Skeletal muscle satellite cell (primary cell): ENCODE measurements around the gene FNBP1L.

Experiments used
- H3K27me3 ChIP-seq: 2 replicates; pipeline ENCODE4 v1.7.0; 2013; ENCODE audit warnings: low read length; ENCODE audit not compliant: control insufficient read depth, insufficient read depth
- H3K36me3 ChIP-seq: 2 replicates; pipeline ENCODE4 v1.7.0; 2013; ENCODE audit warnings: mild to moderate bottlenecking, control low read depth, low read length; ENCODE audit not compliant: insufficient read depth
- H3K4me1 ChIP-seq: 2 replicates; pipeline ENCODE4 v1.7.0; 2013; ENCODE audit warnings: low read length; ENCODE audit not compliant: control insufficient read depth, insufficient read depth
- H3K4me2 ChIP-seq: 2 replicates; pipeline ENCODE4 v1.7.0; 2013; ENCODE audit warnings: mild to moderate bottlenecking, low read length
- H3K4me3 ChIP-seq: 2 replicates; pipeline ENCODE4 v1.7.0; 2013; ENCODE audit warnings: low read length
- H3K9ac ChIP-seq: 2 replicates; pipeline ENCODE4 v1.7.0; 2013; ENCODE audit warnings: mild to moderate bottlenecking, low read depth, low read length, moderate library complexity
- H3K9me3 ChIP-seq: replicated peaks from 2 replicates; pipeline ENCODE4 v1.7.0; 2013; ENCODE audit warnings: mild to moderate bottlenecking, control low read depth, low read length

Gene FNBP1L

GRCh38 chr1:93434088-93434487 is 13.8 kb upstream of the FNBP1L start:
- no peaks in the 10 kb centered on the region for H3K4me1 ChIP-seq
- H3K9me3 ChIP-seq, result no peaks in the 10 kb centered on the region
- no peak overlapping the region for H3K4me2 ChIP-seq
- H3K9ac ChIP-seq, result no peak overlapping the region
- H3K27me3 ChIP-seq, result peaks cover 27% of the 10 kb centered on the region
- H3K4me3 ChIP-seq, result no peak overlapping the region
- H3K36me3 ChIP-seq, result no peaks in the 10 kb centered on the region

GRCh38 chr1:93434987-93435386 is 12.9 kb upstream of the FNBP1L start:
- Histone ChIP-seq H3K9me3 (no peaks in the 10 kb centered on the region), H3K36me3 (no peaks in the 10 kb centered on the region), H3K9ac (no peak overlapping the region), H3K27me3 (peaks cover 27% of the 10 kb centered on the region), H3K4me2 (no peak overlapping the region), H3K4me3 (no peak overlapping the region), H3K4me1 (no peaks in the 10 kb centered on the region)

- no peak overlapping the region for H3K4me3 ChIP-seq
- H3K9me3 ChIP-seq, result no peaks in the 10 kb centered on the region
- no peaks in the 10 kb centered on the region for H3K4me1 ChIP-seq
- no peak overlapping the region for H3K9ac ChIP-seq
- peaks cover 27% of the 10 kb centered on the region for H3K27me3 ChIP-seq
- no peak overlapping the region for H3K4me2 ChIP-seq
- H3K36me3 ChIP-seq, result no peaks in the 10 kb centered on the region
These were observed 12.5 kb upstream of the FNBP1L start for GRCh38 chr1:93435443-93435842.

- no peak overlapping the region for H3K9ac ChIP-seq
- no peaks in the 10 kb centered on the region for H3K4me1 ChIP-seq
- no peak overlapping the region for H3K4me3 ChIP-seq
- H3K4me2 ChIP-seq, result no peak overlapping the region
- H3K36me3 ChIP-seq, result no peaks in the 10 kb centered on the region
- H3K27me3 ChIP-seq, result peaks cover 27% of the 10 kb centered on the region
- H3K9me3 ChIP-seq, result no peaks in the 10 kb centered on the region
These were observed 11.4 kb upstream of the FNBP1L start for GRCh38 chr1:93436496-93436895.

GRCh38 chr1:93437976-93438605 is 9.8 kb upstream of the FNBP1L start:
- Histone ChIP-seq H3K9ac (no peak overlapping the region), H3K4me1 (no peaks in the 10 kb centered on the region), H3K4me3 (no peak overlapping the region), H3K9me3 (no peaks in the 10 kb centered on the region), H3K4me2 (peak overlapping the region; percentile 7), H3K36me3 (no peaks in the 10 kb centered on the region), H3K27me3 (peaks cover 21% of the 10 kb centered on the region)

- Histone ChIP-seq H3K27me3 (peaks cover 16% of the 10 kb centered on the region), H3K9me3 (no peaks in the 10 kb centered on the region), H3K36me3 (no peaks in the 10 kb centered on the region), H3K4me3 (no peak overlapping the region), H3K4me2 (no peak overlapping the region), H3K4me1 (no peaks in the 10 kb centered on the region), H3K9ac (no peak overlapping the region)
These were observed 9.2 kb upstream of the FNBP1L start for GRCh38 chr1:93438716-93439115.

GRCh38 chr1:93440272-93440671 is 7.6 kb upstream of the FNBP1L start:
- Histone ChIP-seq H3K9ac (no peak overlapping the region), H3K4me3 (no peak overlapping the region), H3K27me3 (peaks cover under 1% of the 10 kb centered on the region), H3K4me1 (no peaks in the 10 kb centered on the region), H3K36me3 (no peaks in the 10 kb centered on the region), H3K9me3 (no peaks in the 10 kb centered on the region), H3K4me2 (no peak overlapping the region)

- H3K9ac ChIP-seq, result no peak overlapping the region
- H3K4me2 ChIP-seq, result no peak overlapping the region
These were observed 7.2 kb upstream of the FNBP1L start for GRCh38 chr1:93440706-93441105.

GRCh38 chr1:93441589-93441988 is 6.3 kb upstream of the FNBP1L start:
- Histone ChIP-seq H3K4me2 (no peak overlapping the region), H3K9ac (no peak overlapping the region), H3K9me3 (no peaks in the 10 kb centered on the region), H3K36me3 (no peaks in the 10 kb centered on the region), H3K4me1 (no peaks in the 10 kb centered on the region), H3K4me3 (no peak overlapping the region), H3K27me3 (no peaks in the 10 kb centered on the region)

More at GRCh38 chr1:93440706-93441105, 7.2 kb upstream of the FNBP1L start:
- no peaks in the 10 kb centered on the region for H3K27me3 ChIP-seq
- no peaks in the 10 kb centered on the region for H3K4me1 ChIP-seq
- H3K9me3 ChIP-seq, result no peaks in the 10 kb centered on the region
- no peaks in the 10 kb centered on the region for H3K36me3 ChIP-seq
- H3K4me3 ChIP-seq, result no peak overlapping the region

GRCh38 chr1:93442008-93442666 is 5.8 kb upstream of the FNBP1L start:
- H3K4me1 ChIP-seq, result peaks cover 1% of the 10 kb centered on the region
- H3K4me2 ChIP-seq, result no peak overlapping the region
- H3K9me3 ChIP-seq, result no peaks in the 10 kb centered on the region
- no peak overlapping the region for H3K4me3 ChIP-seq
- no peak overlapping the region for H3K9ac ChIP-seq
- no peaks in the 10 kb centered on the region for H3K36me3 ChIP-seq
- no peaks in the 10 kb centered on the region for H3K27me3 ChIP-seq

- Histone ChIP-seq H3K9ac (no peak overlapping the region), H3K4me3 (no peak overlapping the region), H3K9me3 (no peaks in the 10 kb centered on the region), H3K4me1 (peaks cover 7% of the 10 kb centered on the region), H3K36me3 (no peaks in the 10 kb centered on the region), H3K4me2 (no peak overlapping the region), H3K27me3 (no peaks in the 10 kb centered on the region)
These were observed 5.2 kb upstream of the FNBP1L start for GRCh38 chr1:93442741-93443140.

- no peaks in the 10 kb centered on the region for H3K27me3 ChIP-seq
- H3K4me3 ChIP-seq, result no peak overlapping the region
- H3K9ac ChIP-seq, result no peak overlapping the region
- no peaks in the 10 kb centered on the region for H3K9me3 ChIP-seq
- H3K4me1 ChIP-seq, result peaks cover 7% of the 10 kb centered on the region
- H3K36me3 ChIP-seq, result no peaks in the 10 kb centered on the region
- no peak overlapping the region for H3K4me2 ChIP-seq
These were observed 4.5 kb upstream of the FNBP1L start for GRCh38 chr1:93443454-93443853.
